GM19438 (cell line): ENCODE results near the gene SUCLG2.

Source experiments
- ATAC-seq: cut with Tn5 transposase; IDR thresholded peaks from one replicate; pipeline ENCODE4 v1.9.1; 2021; ENCODE audit warnings: low read depth; ENCODE audit not compliant: unreplicated experiment

Gene SUCLG2

DNA sequence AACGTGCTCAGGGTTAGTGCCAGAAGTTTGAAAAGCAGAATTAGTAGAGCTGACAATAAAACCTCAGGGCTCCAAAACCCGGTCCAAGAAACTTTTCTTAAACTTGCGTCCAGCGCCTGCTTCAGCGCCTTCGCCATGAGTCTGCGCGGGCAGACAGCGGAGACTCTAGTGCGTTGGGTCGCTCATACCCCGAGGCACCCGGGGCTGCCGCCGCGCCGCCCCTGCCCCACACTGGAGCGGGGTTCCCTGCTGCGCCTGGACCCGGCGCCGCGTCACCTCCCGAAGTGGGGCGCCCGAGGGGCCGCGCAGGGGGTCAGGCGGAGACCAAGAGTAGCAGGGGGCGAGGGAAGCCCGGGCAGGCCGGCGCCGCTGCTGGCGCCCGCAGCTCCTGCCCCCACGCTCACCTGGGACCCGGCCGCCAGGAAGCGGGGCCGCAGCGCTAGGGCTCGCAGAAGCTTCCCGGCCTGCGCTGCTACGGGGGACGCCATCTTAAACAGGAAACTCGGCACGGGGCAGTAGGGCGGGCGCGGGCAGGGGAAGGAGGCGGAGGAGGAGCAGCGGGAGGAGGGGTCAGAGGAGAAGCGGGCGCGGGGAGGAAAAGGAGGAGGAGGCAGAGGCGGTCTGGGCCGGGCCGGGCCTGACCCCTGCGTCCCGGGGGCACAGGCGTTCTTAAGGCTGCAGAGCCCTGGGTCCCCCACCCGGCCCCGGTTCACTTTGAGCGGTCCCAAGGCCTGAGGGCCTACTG, at the start of gene SUCLG2:
TSS of gene SUCLG2 (minus strand) at position 514 of the 745 bp plus-strand sequence. CDS start at position 488, 26 bp downstream.
- ATAC-seq, result peak; percentile 59

DNA sequence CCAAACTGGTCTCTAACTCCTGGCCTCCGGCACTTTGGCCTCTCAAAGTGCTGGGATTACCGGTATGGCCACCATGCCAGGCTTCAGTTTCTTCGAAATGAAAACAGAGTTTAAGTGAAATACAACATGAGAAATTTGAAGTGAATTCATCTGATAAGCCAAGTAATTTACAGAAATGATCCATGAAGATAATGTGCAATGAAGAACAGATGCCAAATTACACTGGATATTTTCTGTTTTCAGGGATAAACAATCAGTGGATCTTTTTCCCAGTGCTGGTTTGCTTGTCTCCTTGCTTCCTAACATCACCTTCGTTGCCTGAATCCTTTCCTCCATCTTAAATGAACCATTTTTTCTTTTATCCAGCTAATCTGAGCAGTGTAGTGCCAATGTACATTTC, 46.2 kb upstream of the SUCLG2 start:
- no peak for ATAC-seq

DNA sequence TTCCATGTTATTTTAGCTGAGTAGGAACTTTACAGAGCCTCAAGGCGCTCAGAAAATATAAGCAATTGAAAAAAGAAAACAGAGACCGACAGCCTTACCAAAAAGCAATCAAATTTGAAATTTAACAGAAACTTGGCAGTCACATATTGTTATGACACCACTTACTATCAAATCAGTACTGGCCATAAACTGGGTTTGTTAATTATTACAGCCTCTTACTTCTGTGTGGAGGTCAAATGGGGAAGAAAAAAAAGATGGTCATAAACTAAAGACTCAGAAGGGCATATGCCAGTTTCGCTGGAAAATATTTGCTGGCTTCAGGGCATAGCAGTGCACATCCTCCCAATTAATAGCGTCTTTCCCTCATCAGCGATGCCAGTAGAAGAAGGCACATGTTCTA, 45.5 kb upstream of the SUCLG2 start:
- ATAC-seq, result no peak

DNA sequence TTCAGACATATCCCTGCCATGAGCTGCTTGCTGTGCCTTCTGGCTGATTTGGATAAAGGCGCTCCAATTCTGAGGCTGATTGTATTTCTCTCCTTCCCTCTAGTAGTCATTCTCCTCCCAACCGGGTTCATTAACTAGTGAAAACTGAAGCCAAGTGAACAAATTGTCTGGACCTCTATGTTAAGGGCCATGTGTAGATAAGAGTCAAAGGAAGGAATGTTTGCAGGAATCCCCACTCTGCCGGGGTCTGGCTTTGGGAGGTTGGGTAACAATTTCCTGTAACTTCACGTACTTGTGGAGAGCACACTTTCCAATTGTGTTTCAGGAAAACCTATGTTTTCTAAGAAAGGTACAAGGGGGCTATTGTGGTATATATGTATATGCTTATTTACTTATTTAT, 38.2 kb upstream of the SUCLG2 start:
- ATAC-seq, result no peak

DNA sequence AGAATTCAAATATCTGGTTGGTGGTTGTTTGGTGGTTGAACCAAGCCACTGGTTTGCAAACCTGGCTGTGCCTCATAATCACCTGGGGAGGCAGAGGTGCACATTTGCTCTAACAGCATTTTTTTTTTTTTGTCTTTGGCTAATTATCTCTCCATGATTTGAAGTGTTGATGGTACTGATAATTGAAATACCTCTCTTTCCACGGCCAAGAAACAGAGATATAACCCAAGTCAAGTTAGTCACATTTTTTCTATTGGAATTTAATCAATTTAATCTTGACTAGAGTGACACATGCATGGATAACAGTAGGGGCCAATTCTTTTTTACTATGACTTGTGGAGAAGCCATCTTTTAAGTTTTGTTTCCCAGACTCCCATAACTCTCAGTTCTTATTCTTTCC, 37.5 kb upstream of the SUCLG2 start:
- ATAC-seq, result no peak

DNA sequence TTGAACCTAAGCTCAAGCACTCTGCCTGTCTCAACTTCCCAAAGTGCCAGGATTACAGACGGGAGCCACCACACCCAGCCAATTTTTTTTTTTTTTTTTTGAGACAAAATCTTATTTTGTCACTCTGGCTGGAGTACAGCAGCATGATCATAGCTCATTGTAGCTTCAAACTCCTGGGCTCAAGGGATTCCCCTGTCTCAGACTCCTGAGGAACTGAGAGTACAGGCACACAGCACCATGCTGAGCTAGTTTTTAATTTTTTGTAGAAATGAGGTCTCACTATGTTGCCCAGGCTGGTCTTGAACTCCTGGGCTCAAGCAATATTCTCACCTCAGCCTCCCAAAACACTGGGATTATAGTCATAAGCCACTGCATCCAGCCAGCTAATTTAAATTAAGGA, 36.8 kb upstream of the SUCLG2 start:
- ATAC-seq, result no peak

- no peak for ATAC-seq
These were observed 35.4 kb upstream of the SUCLG2 start for GRCh38 chr3:67689806-67690205.

- ATAC-seq, result no peak
These were observed 33.8 kb upstream of the SUCLG2 start for GRCh38 chr3:67688231-67688630.

- no peak for ATAC-seq
These were observed 31.7 kb upstream of the SUCLG2 start for GRCh38 chr3:67686069-67686468.

DNA sequence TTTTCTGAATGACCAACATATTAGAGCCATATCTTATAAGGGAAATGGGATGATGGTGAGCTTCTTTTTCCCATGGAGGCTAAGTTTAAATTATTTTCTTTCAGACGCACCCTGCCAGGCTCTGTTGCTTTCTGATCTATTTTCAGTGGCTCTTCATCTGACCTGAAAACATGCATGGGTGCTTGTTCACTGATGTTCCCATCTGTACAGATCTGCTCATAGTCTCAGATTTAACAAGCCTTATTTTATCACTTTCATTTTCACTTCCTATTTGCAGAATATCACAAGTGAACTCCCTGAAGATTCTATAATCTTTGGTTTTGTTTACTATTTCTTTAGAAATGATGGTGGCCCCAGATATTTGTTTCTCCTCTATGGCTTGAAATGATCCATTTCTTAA, 31.1 kb upstream of the SUCLG2 start:
- ATAC-seq, result peak; percentile 99

GRCh38 chr3:67684211-67684610, 29.8 kb upstream of the SUCLG2 start:
- ATAC-seq, result no peak

GRCh38 chr3:67683522-67683921, 29.1 kb upstream of the SUCLG2 start:
- ATAC-seq, result no peak

GRCh38 chr3:67678665-67679064, 24.3 kb upstream of the SUCLG2 start:
- ATAC-seq, result no peak

- no peak for ATAC-seq
These were observed 19.6 kb upstream of the SUCLG2 start for GRCh38 chr3:67674055-67674454.

DNA sequence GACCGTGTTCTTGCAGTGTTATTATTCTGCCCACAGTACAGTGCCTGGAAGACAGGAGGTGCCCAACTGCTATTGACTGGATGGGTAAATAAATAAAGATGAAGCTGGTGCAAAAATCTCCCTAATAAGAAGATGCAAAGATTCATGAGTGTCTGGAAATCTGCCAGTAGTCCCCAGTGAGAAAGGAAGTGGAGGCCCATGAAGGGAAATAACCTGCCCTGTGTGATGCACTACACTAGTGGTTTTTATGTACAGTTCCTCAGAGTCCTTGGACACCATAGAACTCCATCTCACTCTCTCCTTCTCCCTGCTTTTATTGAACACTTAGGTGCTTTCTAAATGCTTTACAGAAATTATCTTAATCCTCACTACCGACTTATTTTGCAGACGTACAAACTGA, 8.3 kb upstream of the SUCLG2 start:
- no peak for ATAC-seq

DNA sequence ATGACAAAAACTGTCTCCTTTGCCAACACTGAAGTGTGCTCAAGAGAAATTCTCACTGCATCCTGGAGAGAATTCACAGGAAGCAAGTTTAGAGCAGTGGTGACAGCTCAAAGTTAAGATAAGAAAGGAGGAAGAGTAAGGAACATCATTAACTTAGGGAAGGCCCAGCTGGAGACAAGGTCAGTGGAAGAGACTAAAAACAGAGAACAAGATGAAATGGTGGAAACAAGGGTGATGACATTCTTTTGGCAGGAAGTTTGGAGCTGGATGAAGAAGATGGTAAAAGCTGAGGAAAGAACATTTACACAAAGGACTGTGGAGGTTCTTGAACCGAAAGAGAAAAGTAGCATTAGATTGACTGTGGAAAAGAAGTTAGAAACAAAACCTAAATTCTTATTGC, 6.7 kb upstream of the SUCLG2 start:
- no peak for ATAC-seq

DNA sequence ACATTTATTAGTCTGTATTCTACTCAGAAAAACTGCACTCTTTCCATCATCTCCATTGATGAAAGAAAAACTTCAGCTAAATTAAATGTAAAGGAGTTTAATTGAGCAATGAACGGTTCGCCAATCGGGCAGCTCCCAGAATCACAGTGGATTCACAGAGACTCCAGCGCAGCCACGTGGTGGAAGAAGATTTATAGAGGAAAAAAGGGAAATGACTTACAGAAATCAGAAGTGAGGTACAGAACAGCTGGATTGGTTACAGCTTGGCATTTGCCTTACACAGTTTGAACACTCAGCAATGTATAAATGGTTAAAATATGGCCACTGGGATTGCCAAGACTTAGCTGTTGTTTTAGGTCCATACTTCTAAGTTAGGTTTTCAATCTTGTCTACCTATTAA, 2.8 kb upstream of the SUCLG2 start:
- no peak for ATAC-seq

DNA sequence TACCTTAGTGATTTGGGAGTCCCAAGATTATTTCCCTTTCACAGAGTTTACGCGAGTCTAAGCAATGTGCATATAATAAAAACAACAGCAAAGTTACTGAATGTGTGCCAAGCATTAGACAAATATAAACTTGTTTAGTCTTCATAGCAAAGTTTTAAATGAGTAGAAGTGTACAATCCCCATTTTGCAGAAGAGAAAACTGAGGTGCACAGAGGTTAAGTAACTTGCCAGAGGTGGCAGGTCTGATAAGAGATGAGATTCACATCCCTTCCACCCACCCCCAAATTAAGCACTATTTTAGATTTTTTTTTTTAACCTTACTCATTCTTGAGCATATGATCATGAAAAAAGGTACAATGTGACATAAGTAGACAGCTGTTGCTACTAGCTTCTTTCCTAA, 2.2 kb upstream of the SUCLG2 start:
- ATAC-seq, result no peak

DNA sequence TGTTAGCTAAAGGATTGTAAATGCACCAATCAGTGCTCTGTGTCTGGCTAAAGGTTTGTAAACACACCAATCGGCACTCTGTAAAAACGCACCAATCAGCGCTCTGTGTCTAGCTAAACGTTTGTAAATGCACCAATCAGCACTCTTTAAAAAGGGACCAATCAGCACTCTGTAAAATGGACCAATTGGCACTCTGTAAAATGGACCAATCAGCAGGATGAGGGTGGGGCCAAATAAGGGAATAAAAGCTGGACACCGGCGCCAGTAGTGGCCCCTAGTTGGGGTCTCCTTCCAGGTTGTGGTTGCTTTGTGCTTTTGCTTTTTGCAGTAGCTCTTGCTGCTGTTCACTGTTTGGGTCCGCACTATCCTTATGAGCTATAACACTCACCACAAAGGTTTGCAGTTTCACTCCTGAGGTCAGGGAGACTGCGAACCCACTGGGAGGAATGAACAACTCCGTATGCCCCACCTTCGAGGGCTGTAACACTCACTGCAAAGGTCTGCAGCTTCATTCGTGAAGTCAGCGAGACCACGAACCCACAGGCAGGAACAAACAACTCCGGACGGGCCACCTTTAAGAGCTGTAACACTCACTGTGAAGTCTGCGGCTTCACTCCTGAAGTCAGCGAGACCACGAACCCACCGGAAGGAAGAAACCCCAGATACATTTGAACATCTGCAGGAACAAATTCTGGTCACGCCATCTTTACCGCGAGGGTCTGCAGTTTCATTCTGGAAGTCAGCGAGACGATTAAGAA, 1.1 kb upstream of the SUCLG2 start:
- peak; percentile 60 for ATAC-seq

DNA sequence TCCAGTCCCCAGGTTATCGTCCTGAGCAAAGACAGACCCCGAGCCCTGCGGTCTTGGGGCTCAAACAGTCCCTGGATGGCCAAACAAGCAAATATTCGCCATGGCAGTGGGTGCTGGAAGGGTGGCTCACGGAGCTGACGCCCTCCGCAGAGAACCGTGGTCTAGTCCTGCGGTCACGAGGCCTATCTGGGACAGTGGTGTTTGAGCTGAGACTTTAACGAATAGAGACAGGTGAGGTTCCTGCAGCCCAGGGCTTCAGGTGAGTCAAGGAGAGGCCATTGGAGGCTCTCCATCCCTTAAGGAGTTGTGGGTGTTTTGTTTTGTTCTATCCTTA, 399 bp upstream of the SUCLG2 start:
- ATAC-seq, result no peak

DNA sequence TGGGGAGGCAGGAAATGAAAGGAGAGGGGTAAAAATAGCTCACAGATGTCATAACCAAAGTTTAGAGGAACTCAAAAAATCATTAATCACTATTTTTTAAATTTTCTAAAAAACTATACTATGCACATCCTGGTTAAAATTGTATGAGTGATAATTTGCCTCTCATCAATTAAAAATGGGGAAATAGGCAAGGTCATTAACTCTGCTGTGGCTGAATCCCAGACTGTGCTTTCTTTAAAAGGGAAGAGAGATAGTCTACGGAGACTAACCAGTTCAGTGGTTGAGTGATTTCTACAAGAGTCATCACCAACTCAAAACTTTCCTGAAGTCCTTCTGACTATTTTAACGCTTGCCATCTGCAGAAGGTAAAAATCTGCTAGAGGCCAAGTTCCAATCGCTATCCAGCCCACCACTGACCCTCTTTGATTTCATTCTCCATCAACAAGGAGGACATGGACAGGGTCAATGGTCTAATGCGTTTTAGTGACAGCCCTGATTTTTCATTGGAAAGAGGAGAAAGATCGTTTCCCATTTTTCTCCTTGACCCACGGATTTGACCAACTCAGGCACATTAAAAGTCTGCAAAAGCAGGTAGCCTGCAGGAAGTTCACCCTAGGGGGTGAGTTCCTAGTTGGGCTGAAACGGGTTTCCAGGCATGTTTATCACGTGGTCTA, 850 bp downstream of the SUCLG2 start:
- ATAC-seq, result peak; percentile 19

DNA sequence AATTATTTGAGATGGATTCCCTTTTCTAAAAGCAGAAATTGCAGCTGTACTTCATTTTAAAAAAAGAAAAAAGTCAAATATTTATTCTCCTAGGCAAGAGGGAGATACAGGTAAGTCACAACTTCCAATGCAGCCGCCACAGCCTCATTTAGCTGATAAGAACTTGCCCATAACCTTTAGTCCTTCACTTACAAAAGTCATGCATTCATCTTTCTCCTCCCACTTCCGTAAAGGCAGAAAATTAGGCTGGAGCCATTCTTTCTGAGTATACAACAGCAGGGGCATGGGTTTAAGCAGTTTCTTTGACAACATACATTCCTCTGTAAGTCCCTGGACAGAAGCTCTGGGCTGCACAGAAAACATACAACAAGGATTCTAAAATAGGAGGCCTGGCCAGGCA, 4.3 kb downstream of the SUCLG2 start:
- ATAC-seq, result no peak
